ENCODE measurements around the gene AMIGO3.
A peak's percentile ranks its signal among the peaks of the same experiment; 100 is the strongest.

Gene AMIGO3

GRCh38 chr3:49723628-49724551 is 4.4 kb upstream of the AMIGO3 start, which contains the start of gene GMPPB:
Gene GMPPB, minus strand, starts transcription at chr3:49723951. Its CDS starts 225 bp downstream, at chr3:49723726.
- Histone ChIP-seq H3K4me3 (ENCODE audit: low read length) (peak within 1 kb of the TSS; percentile 99), H3K9ac (ENCODE audit: low read depth, low read length) (peak within 1 kb of the TSS; percentile 98), H3K36me3 (ENCODE audit: insufficient read depth, low read length) (peaks cover 61% of the 10 kb centered on the region), H3K9me3 (replicated peaks; ENCODE audit: low read length) (no peaks in the 10 kb centered on the region), H3K4me2 (ENCODE audit: low read length) (peak within 1 kb of the TSS; percentile 99), H3K4me1 (ENCODE audit: control insufficient read depth, insufficient read depth, low read length) (peaks cover 28% of the 10 kb centered on the region), H3K27me3 (ENCODE audit: control insufficient read depth, insufficient read depth, low read length) (no peaks in the 10 kb centered on the region)

- H3K9me3 ChIP-seq (replicated peaks; ENCODE audit: low read length), result no peaks in the 10 kb centered on the region
- H3K4me1 ChIP-seq (ENCODE audit: control insufficient read depth, insufficient read depth, low read length), result peaks cover 30% of the 10 kb centered on the region
- H3K27me3 ChIP-seq (ENCODE audit: control insufficient read depth, insufficient read depth, low read length), result no peaks in the 10 kb centered on the region
- H3K4me3 ChIP-seq (ENCODE audit: low read length), result peak overlapping the region; percentile 99
- peak overlapping the region; percentile 98 for H3K9ac ChIP-seq (ENCODE audit: low read depth, low read length)
- H3K4me2 ChIP-seq (ENCODE audit: low read length), result peak overlapping the region; percentile 98
- H3K36me3 ChIP-seq (ENCODE audit: insufficient read depth, low read length), result peaks cover 60% of the 10 kb centered on the region
Measured at GRCh38 chr3:49723296-49723627, 3.8 kb upstream of the AMIGO3 start.

GRCh38 chr3:49722896-49723295 is 3.4 kb upstream of the AMIGO3 start:
- Histone ChIP-seq H3K4me1 (ENCODE audit: control insufficient read depth, insufficient read depth, low read length) (peaks cover 30% of the 10 kb centered on the region), H3K9ac (ENCODE audit: low read depth, low read length) (peak overlapping the region; percentile 98), H3K27me3 (ENCODE audit: control insufficient read depth, insufficient read depth, low read length) (no peaks in the 10 kb centered on the region), H3K36me3 (ENCODE audit: insufficient read depth, low read length) (peaks cover 56% of the 10 kb centered on the region), H3K4me2 (ENCODE audit: low read length) (peak overlapping the region; percentile 98), H3K9me3 (replicated peaks; ENCODE audit: low read length) (no peaks in the 10 kb centered on the region), H3K4me3 (ENCODE audit: low read length) (peak overlapping the region; percentile 99)

GRCh38 chr3:49721896-49722781 is 2.7 kb upstream of the AMIGO3 start:
- Histone ChIP-seq H3K4me3 (ENCODE audit: low read length) (peak overlapping the region; percentile 99), H3K9ac (ENCODE audit: low read depth, low read length) (peak overlapping the region; percentile 98), H3K9me3 (replicated peaks; ENCODE audit: low read length) (no peaks in the 10 kb centered on the region), H3K27me3 (ENCODE audit: control insufficient read depth, insufficient read depth, low read length) (no peaks in the 10 kb centered on the region), H3K4me1 (ENCODE audit: control insufficient read depth, insufficient read depth, low read length) (peaks cover 30% of the 10 kb centered on the region), H3K36me3 (ENCODE audit: insufficient read depth, low read length) (peaks cover 49% of the 10 kb centered on the region), H3K4me2 (ENCODE audit: low read length) (peak overlapping the region; percentile 98)

- peaks cover 43% of the 10 kb centered on the region for H3K36me3 ChIP-seq (ENCODE audit: insufficient read depth, low read length)
Measured at GRCh38 chr3:49721596-49721895, 2.1 kb upstream of the AMIGO3 start.

GRCh38 chr3:49720855-49721595 is 1.5 kb upstream of the AMIGO3 start:
- no peak overlapping the region for H3K4me2 ChIP-seq (ENCODE audit: low read length)
- no peak overlapping the region for H3K9ac ChIP-seq (ENCODE audit: low read depth, low read length)
- peaks cover 30% of the 10 kb centered on the region for H3K4me1 ChIP-seq (ENCODE audit: control insufficient read depth, insufficient read depth, low read length)
- H3K36me3 ChIP-seq (ENCODE audit: insufficient read depth, low read length), result peaks cover 39% of the 10 kb centered on the region
- H3K9me3 ChIP-seq (replicated peaks; ENCODE audit: low read length), result no peaks in the 10 kb centered on the region
- no peaks in the 10 kb centered on the region for H3K27me3 ChIP-seq (ENCODE audit: control insufficient read depth, insufficient read depth, low read length)
- H3K4me3 ChIP-seq (ENCODE audit: low read length), result no peak overlapping the region

More at GRCh38 chr3:49721596-49721895, 2.1 kb upstream of the AMIGO3 start:
- Histone ChIP-seq H3K9me3 (replicated peaks; ENCODE audit: low read length) (no peaks in the 10 kb centered on the region), H3K4me2 (ENCODE audit: low read length) (no peak overlapping the region), H3K4me3 (ENCODE audit: low read length) (no peak overlapping the region), H3K9ac (ENCODE audit: low read depth, low read length) (no peak overlapping the region), H3K27me3 (ENCODE audit: control insufficient read depth, insufficient read depth, low read length) (no peaks in the 10 kb centered on the region), H3K4me1 (ENCODE audit: control insufficient read depth, insufficient read depth, low read length) (peaks cover 30% of the 10 kb centered on the region)

- H3K9ac ChIP-seq (ENCODE audit: low read depth, low read length), result no peak overlapping the region
- H3K4me2 ChIP-seq (ENCODE audit: low read length), result peak overlapping the region; percentile 91
Measured at GRCh38 chr3:49718858-49719213, 648 bp downstream of the AMIGO3 start.

GRCh38 chr3:49717959-49718857 is 1.3 kb downstream of the AMIGO3 start:
- Histone ChIP-seq H3K27me3 (ENCODE audit: control insufficient read depth, insufficient read depth, low read length) (no peaks in the 10 kb centered on the region), H3K36me3 (ENCODE audit: insufficient read depth, low read length) (peaks cover 25% of the 10 kb centered on the region), H3K9ac (ENCODE audit: low read depth, low read length) (no peak overlapping the region), H3K4me2 (ENCODE audit: low read length) (peak overlapping the region; percentile 91), H3K4me1 (ENCODE audit: control insufficient read depth, insufficient read depth, low read length) (peaks cover 21% of the 10 kb centered on the region), H3K4me3 (ENCODE audit: low read length) (no peak overlapping the region), H3K9me3 (replicated peaks; ENCODE audit: low read length) (no peaks in the 10 kb centered on the region)

More at GRCh38 chr3:49718858-49719213, 648 bp downstream of the AMIGO3 start:
- Histone ChIP-seq H3K27me3 (ENCODE audit: control insufficient read depth, insufficient read depth, low read length) (no peaks in the 10 kb centered on the region), H3K4me3 (ENCODE audit: low read length) (peak overlapping the region; percentile 66), H3K36me3 (ENCODE audit: insufficient read depth, low read length) (peaks cover 25% of the 10 kb centered on the region), H3K4me1 (ENCODE audit: control insufficient read depth, insufficient read depth, low read length) (peaks cover 21% of the 10 kb centered on the region), H3K9me3 (replicated peaks; ENCODE audit: low read length) (no peaks in the 10 kb centered on the region)

- Histone ChIP-seq H3K9ac (ENCODE audit: low read depth, low read length) (no peak overlapping the region), H3K4me3 (ENCODE audit: low read length) (no peak overlapping the region), H3K27me3 (ENCODE audit: control insufficient read depth, insufficient read depth, low read length) (no peaks in the 10 kb centered on the region), H3K9me3 (replicated peaks; ENCODE audit: low read length) (no peaks in the 10 kb centered on the region), H3K36me3 (ENCODE audit: insufficient read depth, low read length) (peaks cover 20% of the 10 kb centered on the region), H3K4me2 (ENCODE audit: low read length) (no peak overlapping the region), H3K4me1 (ENCODE audit: control insufficient read depth, insufficient read depth, low read length) (peaks cover 13% of the 10 kb centered on the region)
Measured at GRCh38 chr3:49717211-49717958, 2.1 kb downstream of the AMIGO3 start.

- Histone ChIP-seq H3K36me3 (ENCODE audit: insufficient read depth, low read length) (peaks cover 14% of the 10 kb centered on the region), H3K9me3 (replicated peaks; ENCODE audit: low read length) (no peaks in the 10 kb centered on the region), H3K9ac (ENCODE audit: low read depth, low read length) (no peak overlapping the region), H3K4me1 (ENCODE audit: control insufficient read depth, insufficient read depth, low read length) (peaks cover 10% of the 10 kb centered on the region), H3K4me2 (ENCODE audit: low read length) (no peak overlapping the region), H3K4me3 (ENCODE audit: low read length) (no peak overlapping the region), H3K27me3 (ENCODE audit: control insufficient read depth, insufficient read depth, low read length) (no peaks in the 10 kb centered on the region)
Measured at GRCh38 chr3:49716691-49717210, 2.7 kb downstream of the AMIGO3 start.

Measured in skeletal muscle satellite cell (primary cell).